HFF-Myc (cell line): Measurements from ENCODE around the gene SPINT2.

Experiments
- DNase-seq: peaks from one replicate; pipeline ENCODE4 v3.0.0-alpha.2; 2011; ENCODE audit warnings: low read depth; ENCODE audit errors: extremely low read depth
- H3K4me3 ChIP-seq: replicated peaks from 2 replicates; pipeline ENCODE4 v1.5.1; 2011; ENCODE audit warnings: low read depth, mild to moderate bottlenecking, control low read depth, low read length
- TF ChIP-seq, protein P1 (sequence below): IDR thresholded peaks from 2 replicates; pipeline ENCODE4 v1.5.1; 2012; ENCODE audit warnings: mild to moderate bottlenecking, low read depth, low read length, control low read depth; ENCODE audit errors: missing control alignments

Gene SPINT2

GRCh38 chr19:38307597-38307996 lies 43.2 kb downstream of the SPINT2 start:
- DNase-seq, result no peak
- TF ChIP-seq, protein P1, sequence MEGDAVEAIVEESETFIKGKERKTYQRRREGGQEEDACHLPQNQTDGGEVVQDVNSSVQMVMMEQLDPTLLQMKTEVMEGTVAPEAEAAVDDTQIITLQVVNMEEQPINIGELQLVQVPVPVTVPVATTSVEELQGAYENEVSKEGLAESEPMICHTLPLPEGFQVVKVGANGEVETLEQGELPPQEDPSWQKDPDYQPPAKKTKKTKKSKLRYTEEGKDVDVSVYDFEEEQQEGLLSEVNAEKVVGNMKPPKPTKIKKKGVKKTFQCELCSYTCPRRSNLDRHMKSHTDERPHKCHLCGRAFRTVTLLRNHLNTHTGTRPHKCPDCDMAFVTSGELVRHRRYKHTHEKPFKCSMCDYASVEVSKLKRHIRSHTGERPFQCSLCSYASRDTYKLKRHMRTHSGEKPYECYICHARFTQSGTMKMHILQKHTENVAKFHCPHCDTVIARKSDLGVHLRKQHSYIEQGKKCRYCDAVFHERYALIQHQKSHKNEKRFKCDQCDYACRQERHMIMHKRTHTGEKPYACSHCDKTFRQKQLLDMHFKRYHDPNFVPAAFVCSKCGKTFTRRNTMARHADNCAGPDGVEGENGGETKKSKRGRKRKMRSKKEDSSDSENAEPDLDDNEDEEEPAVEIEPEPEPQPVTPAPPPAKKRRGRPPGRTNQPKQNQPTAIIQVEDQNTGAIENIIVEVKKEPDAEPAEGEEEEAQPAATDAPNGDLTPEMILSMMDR, result no peak
- no peak overlapping the region for H3K4me3 ChIP-seq

GRCh38 chr19:38308006-38308766 lies 43.8 kb downstream of the SPINT2 start:
- no peak for DNase-seq
- TF ChIP-seq, protein P1, result no peak
- no peak overlapping the region for H3K4me3 ChIP-seq

- no peak for DNase-seq
- TF ChIP-seq, protein P1, result no peak
Observed at GRCh38 chr19:38308926-38309614, 44.7 kb downstream of the SPINT2 start.

GRCh38 chr19:38309615-38310278 lies 45.4 kb downstream of the SPINT2 start:
- TF ChIP-seq, protein P1, result no peak
- H3K4me3 ChIP-seq, result no peak overlapping the region
- DNase-seq, result no peak

More at GRCh38 chr19:38308926-38309614, 44.7 kb downstream of the SPINT2 start:
- no peak overlapping the region for H3K4me3 ChIP-seq

- H3K4me3 ChIP-seq, result no peak overlapping the region
- DNase-seq, result no peak
- TF ChIP-seq, protein P1, result no peak
Observed at GRCh38 chr19:38310279-38310670, 45.9 kb downstream of the SPINT2 start.

DNA sequence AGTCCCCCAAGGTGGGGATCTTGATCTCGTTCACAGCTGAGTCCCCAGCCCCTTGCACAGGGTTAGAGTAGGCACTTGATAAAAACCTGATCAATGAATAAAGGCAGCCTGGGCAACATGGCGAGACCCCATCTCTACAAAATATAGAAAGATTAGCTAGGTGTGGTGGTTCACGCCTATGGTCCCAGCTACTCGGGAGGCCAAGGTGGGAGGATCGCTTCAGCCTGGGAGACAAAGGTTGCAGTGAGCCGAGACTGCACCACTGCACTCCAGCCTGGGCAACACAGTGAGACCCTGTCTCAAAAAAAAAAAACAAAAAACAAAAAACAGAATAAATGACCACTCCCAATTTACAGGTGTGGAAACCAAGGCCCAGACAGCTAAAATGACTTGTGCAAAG lies 46.6 kb downstream of the SPINT2 start:
- TF ChIP-seq, protein P1, result no peak
- H3K4me3 ChIP-seq, result no peak overlapping the region
- no peak for DNase-seq
